ENCODE results near the gene GBX1.

GRCh38 chr7:151178236-151178635 lies 10.7 kb upstream of the GBX1 start:
- no peak for TF ChIP-seq POLR2A (IDR thresholded peaks at IDR 0.05; ENCODE audit: extremely low read depth, insufficient read length)
- TF ChIP-seq CTCF (IDR thresholded peaks at IDR 0.05; ENCODE audit: low read depth, low read length), result no peak
- TF ChIP-seq MAX (IDR thresholded peaks at IDR 0.05; ENCODE audit: low read depth, low read length), result no peak
- no peak for TF ChIP-seq MYC (IDR thresholded peaks at IDR 0.05; ENCODE audit: low read depth, low read length)
